Left lobe of liver (tissue), 2 donors: ENCODE results near the gene SKOR2. TPM values are rescaled to one million over a fixed set of nuclear protein-coding genes. Genes with fewer than 3 reads are reported as not detected.

ENCODE experiments used
- ATAC-seq: fragments of 200-7000 bp; cut with Tn5 transposase; one replicate; pipeline ENCODE4 v1.9.1; 2020; ENCODE audit warnings: mild to moderate bottlenecking, moderate library complexity
- DNase-seq: peaks from one replicate; pipeline ENCODE4 v3.0.0-alpha.2; 2020; ENCODE audit warnings: low spot score
- total RNA-seq: library from RNA; stranded (reverse); gene quantifications from one replicate; pipeline ENCODE4 v1.2.1, GENCODE V29; 2021
- donor health status: DM: no; HTN: no; CAD: no; lungs with moderate emphysema.
- donor health status: DM: no; HTN: yes; CAD: no.

SKOR2 gene, protein sequence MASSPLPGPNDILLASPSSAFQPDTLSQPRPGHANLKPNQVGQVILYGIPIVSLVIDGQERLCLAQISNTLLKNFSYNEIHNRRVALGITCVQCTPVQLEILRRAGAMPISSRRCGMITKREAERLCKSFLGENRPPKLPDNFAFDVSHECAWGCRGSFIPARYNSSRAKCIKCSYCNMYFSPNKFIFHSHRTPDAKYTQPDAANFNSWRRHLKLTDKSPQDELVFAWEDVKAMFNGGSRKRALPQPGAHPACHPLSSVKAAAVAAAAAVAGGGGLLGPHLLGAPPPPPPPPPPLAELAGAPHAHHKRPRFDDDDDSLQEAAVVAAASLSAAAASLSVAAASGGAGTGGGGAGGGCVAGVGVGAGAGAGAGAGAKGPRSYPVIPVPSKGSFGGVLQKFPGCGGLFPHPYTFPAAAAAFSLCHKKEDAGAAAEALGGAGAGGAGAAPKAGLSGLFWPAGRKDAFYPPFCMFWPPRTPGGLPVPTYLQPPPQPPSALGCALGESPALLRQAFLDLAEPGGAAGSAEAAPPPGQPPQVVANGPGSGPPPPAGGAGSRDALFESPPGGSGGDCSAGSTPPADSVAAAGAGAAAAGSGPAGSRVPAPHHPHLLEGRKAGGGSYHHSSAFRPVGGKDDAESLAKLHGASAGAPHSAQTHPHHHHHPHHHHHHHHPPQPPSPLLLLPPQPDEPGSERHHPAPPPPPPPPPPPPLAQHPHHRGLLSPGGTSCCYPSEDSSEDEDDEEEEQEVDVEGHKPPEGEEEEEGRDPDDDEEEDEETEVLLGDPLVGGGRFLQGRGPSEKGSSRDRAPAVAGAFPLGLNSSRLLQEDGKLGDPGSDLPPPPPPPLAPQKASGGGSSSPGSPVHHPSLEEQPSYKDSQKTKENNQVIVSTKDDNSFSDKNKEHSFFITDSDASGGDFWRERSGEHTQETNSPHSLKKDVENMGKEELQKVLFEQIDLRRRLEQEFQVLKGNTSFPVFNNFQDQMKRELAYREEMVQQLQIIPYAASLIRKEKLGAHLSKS
- total RNA-seq: not detected

- ATAC-seq: no peak
- DNase-seq: no peak
Observed at GRCh38 chr18:47251289-47252120, at the start of gene SKOR2. SKOR2 (minus strand) TSS chr18:47251660; CDS start chr18:47249183, 2,477 bp downstream.

- ATAC-seq: no peak
- DNase-seq: no peak
Observed at GRCh38 chr18:47296462-47296861, 45.0 kb upstream of the SKOR2 start.

DNA sequence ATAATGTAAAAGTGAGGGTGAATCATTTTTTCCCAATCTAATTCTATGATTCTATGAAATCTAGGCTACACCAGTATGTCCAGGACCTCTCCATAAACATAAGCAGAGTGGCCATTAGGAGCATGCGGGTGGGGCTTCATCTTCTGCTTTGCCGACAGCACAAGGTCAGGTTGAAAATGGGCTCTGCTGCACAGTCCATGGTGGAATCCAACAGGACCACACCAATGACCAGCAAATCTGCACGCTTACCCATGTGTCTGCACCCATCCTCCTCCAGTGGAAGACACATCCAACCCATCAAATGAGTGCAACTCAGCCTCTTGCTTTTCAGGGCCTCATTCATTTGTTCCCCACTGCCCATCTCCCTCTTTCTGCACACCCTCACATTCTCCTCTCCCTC lies 43.3 kb upstream of the SKOR2 start:
- no peak for ATAC-seq

GRCh38 chr18:47288741-47289140 lies 37.3 kb upstream of the SKOR2 start:
- DNase-seq (no peak), ATAC-seq (no peak)

More for the DNA sequence above, 43.3 kb upstream of the SKOR2 start:
- DNase-seq: no peak

DNA sequence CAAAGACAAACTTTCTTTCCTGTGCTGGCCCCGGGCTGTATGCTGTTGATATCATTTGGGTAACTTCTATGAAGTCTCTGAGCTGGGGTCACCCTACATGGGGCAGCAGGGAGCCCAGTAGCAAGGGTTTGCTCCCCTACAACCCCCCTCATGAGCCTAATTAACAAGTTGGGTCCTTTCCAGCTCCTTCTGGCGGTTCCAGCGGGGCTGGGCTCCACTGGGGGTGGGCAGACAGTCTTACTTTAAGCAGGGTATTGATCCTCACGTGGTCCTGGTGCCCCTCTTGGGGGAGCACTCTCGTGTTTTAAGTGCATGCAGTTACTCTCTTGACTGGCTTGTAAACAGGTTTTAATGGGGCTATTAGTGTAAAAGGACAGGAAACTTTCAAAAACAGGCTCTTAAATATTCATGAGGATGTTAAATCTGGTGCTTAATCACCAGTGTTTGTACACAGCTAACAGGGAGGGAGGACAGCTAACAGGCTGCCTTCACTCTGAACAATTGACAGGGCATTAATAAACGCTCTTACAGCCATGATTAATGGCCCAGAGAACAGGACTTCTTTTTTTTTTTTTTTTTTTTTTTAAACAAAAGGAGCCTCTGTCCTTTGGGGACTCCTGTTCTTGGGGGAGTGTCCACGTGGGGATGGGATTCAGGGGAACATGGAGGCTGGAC lies 36.6 kb upstream of the SKOR2 start:
- no peak for ATAC-seq
- no peak for DNase-seq

- DNase-seq: no peak
- no peak for ATAC-seq
Observed at GRCh38 chr18:47286776-47287410, 35.4 kb upstream of the SKOR2 start.

GRCh38 chr18:47285456-47285855 lies 34.0 kb upstream of the SKOR2 start:
- DNase-seq: no peak
- ATAC-seq: no peak

GRCh38 chr18:47284721-47285395 lies 33.4 kb upstream of the SKOR2 start:
- ATAC-seq (no peak), DNase-seq (no peak)

- DNase-seq (no peak), ATAC-seq (peak; percentile 61)
Observed at GRCh38 chr18:47283476-47283875, 32.0 kb upstream of the SKOR2 start.

- no peak for ATAC-seq
- no peak for DNase-seq
Observed at GRCh38 chr18:47280121-47280520, 28.7 kb upstream of the SKOR2 start.

- DNase-seq: no peak
- ATAC-seq: no peak
Observed at GRCh38 chr18:47274961-47275360, 23.5 kb upstream of the SKOR2 start.

- DNase-seq: no peak
- no peak for ATAC-seq
Observed at GRCh38 chr18:47265197-47265596, 13.7 kb upstream of the SKOR2 start.

GRCh38 chr18:47264308-47264700 lies 12.8 kb upstream of the SKOR2 start:
- ATAC-seq (no peak), DNase-seq (no peak)

GRCh38 chr18:47263430-47264307 lies 12.2 kb upstream of the SKOR2 start:
- no peak for ATAC-seq
- no peak for DNase-seq

- DNase-seq (no peak), ATAC-seq (no peak)
Observed at GRCh38 chr18:47263150-47263429, 11.6 kb upstream of the SKOR2 start.

DNA sequence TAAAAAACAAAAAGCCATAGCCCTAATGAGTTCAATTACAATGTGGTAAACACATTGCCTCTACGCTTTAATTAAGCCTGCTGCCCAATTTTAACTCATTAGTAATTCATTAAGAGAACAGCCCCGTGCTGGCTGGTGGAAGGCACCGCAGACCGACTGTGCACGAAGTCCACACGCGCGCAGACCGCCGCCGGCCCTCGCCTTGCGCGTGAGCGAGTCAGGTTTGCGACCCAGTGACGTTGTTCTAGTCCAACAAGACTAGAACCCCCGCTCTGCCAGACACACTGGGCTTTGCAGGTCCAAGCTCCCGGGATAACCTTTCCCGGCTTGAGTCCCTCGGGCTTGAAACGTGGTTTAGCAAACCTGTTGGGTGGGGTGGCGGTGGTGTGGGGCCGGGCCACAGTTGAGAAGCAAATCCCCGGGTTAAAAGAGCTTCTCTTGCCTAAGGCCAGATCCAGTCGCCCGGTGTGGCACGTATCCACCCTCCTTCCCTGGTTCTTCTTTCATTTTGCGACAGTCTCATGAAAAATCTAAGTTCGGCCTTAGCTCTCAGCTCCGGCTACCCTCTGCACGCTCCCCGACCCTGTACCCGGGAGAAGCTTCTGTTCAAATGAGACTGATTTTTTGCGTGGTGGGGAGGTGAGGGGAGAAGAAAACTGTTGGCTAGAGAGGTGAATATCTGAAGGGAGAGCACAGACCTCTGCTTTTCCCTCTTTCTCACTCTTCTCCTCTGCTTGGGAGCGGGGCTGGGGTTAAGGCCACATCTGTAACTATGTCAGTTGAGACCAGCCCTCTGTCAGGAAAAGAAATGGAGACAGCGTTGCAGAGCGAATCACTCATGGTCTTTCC lies 11.1 kb upstream of the SKOR2 start:
- no peak for ATAC-seq
- DNase-seq: no peak

- DNase-seq (no peak), ATAC-seq (no peak)
Observed at GRCh38 chr18:47261902-47262300, 10.4 kb upstream of the SKOR2 start.
